Upper lobe of left lung (tissue), 4 donors: ENCODE results near the gene RPUSD4.

ENCODE experiments used
- CTCF ChIP-seq, 6 experiments: fragments of 450-650 bp in 4 of 6; fragments of 200-600 bp in 2 of 6; sonication (generic) in 2 of 6; IDR thresholded peaks; one replicate each; pipeline ENCODE4 v1.5.1; 2016 to 2019; ENCODE audit warnings: antibody characterized with exemption in 6 of 6
- EP300 ChIP-seq, 4 donors: sonication (generic); formaldehyde crosslinking; IDR thresholded peaks; one replicate each; pipeline ENCODE4 v1.5.1; 2017; ENCODE audit warnings: antibody characterized with exemption in 4 of 4, control low read depth in 2 of 4
- POLR2A ChIP-seq, 4 donors: fragments of 450-650 bp; IDR thresholded peaks; one replicate each; pipeline ENCODE4 v1.5.1; 2016 to 2017; ENCODE audit warnings: antibody characterized with exemption in 4 of 4, mild to moderate bottlenecking in 2 of 4

GRCh38 chr11:126195119-126195518 lies 16.3 kb downstream of the RPUSD4 start:
- no peak for TF ChIP-seq CTCF (IDR thresholded peaks at IDR 0.05)
- no peak for TF ChIP-seq POLR2A (IDR thresholded peaks at IDR 0.05)
- no peak for TF ChIP-seq EP300 (IDR thresholded peaks at IDR 0.05)
